Measurements from ENCODE around the gene LACTB.

The LACTB gene

DNA sequence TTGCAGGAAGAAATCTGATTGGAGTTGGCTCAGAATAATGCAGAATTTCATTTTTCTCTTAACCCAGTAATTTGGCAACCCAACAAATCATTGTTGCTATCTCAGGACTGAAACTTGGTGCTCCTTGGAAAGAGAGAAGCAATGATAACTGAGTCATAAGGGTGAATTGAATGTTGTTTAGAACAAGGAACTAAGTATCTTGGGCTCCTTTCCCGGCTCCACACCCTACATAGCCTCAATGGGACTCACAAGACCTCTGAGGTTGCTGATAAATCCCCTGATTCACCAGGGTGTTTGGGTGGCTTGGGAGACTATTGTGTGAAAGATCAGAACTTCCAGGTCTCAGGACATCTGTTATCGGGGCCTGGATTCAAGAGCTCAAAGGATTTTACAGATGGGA lies 60.0 kb downstream of the LACTB start:
- DNase-seq = no peak

DNA sequence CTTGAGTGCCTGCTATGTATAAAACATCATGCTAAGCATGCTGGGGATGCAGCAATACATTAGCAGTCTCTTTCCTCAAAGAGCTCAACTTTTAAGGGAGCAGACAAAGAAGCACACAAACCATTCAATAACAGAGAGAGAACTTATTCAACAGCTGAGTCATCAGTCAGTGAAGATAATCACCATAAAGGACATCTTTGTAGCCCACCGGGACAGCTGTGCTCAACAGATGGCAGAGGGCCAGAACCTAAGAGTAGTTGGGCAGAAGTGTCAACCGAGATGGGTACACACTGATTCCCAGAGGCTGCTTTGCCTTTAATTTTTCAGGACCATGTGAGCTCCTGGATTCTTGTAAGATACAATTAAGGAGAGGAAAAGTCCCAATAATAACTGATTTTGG lies 63.5 kb downstream of the LACTB start:
- DNase-seq = no peak

DNA sequence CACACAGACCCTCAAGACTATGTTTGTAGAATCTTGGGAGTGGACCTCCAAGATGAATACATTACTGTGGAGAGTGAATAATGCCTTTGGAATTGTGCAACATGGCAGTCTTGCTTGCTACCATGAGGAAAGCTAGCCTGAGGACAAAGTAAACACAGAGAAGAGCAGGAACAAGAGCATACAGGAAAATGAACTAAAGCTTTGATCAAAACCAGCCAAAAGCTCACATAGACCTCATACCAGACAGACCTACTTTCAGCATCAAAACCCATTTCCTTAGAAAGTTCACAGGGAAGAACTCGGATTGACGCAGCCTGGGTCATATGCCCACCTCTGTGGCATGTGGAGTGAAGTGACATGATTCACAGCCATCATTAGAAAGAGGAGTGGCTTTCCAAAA lies 64.4 kb downstream of the LACTB start:
- no peak for DNase-seq

GRCh38 chr15:63187589-63188226 lies 66.0 kb downstream of the LACTB start:
- DNase-seq = no peak

- DNase-seq = no peak
These were observed 66.7 kb downstream of the LACTB start for GRCh38 chr15:63188247-63188925.

DNA sequence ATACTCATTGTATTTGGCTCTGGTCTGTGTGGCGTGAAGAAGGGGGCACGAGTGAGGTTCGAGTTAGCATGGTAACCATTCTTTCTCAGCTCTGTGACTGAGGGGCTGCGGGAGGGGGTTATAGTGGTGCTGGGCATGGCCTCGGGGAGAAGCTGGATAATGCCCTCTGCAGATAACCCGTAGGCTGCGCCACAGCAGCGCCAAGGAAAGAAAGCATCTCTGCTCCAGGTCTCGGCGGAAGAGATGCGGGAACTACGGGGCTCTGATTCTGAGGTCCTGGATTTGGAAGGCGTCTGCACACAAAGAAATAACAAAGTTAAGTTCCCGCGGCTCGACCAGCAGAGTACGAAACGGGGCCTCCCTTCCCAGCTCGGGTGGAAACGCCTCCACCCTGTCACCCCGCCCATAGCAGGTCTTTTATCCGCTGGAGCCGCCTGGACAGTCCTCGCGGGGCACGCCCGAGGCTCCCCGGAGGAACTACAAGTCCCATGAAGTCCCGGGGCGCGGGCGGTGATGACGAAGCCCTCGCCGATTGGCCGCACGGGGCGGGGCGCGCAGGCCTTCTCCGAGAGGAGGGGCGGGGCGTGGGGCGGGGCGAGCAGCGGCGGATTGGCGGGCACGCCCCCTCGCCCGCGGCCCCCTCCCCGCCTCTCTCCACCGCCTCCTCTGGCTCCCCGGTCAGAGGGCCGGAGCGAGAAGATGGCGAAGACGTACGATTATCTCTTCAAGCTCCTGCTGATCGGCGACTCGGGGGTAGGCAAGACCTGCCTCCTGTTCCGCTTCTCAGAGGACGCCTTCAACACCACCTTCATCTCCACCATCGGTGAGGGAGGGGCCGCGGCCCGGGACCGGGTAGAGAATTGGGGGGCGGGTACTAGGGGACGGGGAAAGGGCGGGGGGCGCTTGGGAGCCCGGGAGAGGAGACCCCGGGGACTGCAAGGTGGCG lies 67.5 kb downstream of the LACTB start, which contains the start of gene RAB8B:
RAB8B (plus strand) TSS at position 681 of the 946 bp plus-strand sequence; CDS start at position 700, 19 bp downstream.
- peak; percentile 99 for DNase-seq

DNA sequence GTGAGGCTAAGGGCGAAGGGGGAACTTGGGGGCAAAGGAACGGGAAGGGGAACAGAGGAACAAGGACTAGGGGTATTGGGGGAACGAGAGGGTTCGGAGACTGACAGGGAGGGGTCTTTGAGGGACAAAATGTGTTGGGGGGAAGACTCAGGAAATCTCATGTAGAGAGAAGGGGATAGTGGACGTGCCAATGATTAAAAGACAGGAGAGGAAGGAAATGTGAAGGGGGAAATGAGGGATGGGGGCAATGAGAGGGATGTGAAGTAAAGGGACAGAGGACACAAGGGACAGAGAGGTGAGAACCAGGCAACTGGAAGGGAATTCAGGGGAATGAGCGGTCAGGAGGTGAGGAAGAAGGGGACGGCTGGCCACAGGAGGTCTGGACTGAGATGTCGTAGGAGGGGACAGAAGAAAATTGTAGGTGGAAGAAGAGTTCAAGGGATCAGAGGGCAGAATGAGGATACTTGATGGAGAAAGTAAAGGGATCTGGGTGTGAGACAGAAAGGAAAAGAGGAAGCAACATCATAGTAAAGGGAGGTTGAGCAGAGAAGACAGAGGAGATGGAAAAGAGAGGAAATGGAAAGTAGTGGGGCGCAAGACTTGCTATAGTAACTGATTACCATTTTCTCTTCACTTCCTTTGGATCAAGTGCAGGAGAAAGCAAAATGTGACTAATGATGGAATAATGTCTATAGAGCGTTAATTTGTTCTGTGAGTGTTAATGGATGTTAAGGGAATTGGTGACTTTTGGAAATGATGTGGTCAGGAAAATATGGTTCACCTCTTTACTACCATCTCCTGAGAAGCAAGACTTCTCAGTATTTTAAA lies 68.5 kb downstream of the LACTB start:
- no peak for DNase-seq

- no peak for DNase-seq
These were observed 69.3 kb downstream of the LACTB start for GRCh38 chr15:63190769-63191649.

Data from hematopoietic multipotent progenitor cell treated with erythropoietin and hydrocortisone succinate and interleukin-3 and kit ligand, for 4 days (in vitro differentiated cells).